ENCODE measurements around the gene DISP3. TPM values are rescaled to one million over a fixed set of nuclear protein-coding genes. Genes with fewer than 3 reads are reported as not detected.

Gene DISP3
- total RNA-seq, 2 experiments from 2014 or later, result 0.97 to 1.7 TPM

GRCh38 chr1:11441211-11441952 is 37.6 kb upstream of the DISP3 start:
- Histone ChIP-seq H3K4me1 (ENCODE audit: insufficient read depth, low read length, poor library complexity, severe bottlenecking) (no peaks in the 10 kb centered on the region), H3K4me2 (ENCODE audit: low read length) (no peak overlapping the region), H4K20me1 (ENCODE audit: insufficient read depth, low read length) (no peaks in the 10 kb centered on the region), H3K27ac (ENCODE audit: low read depth, low read length, poor library complexity, severe bottlenecking) (no peak overlapping the region), H3K36me3 (ENCODE audit: insufficient read depth, low read length) (no peaks in the 10 kb centered on the region), H3K9me3 (ENCODE audit: low read length) (no peaks in the 10 kb centered on the region), H3K4me3 (ENCODE audit: low read depth, low read length, poor library complexity, severe bottlenecking) (no peak overlapping the region), H2AFZ (ENCODE audit: low read length) (no peak overlapping the region), H3K79me2 (ENCODE audit: insufficient read depth, low read depth, low read length) (no peaks in the 10 kb centered on the region), H3K9me2 (ENCODE audit: insufficient read depth, low read length) (no peaks in the 10 kb centered on the region)
- intact Hi-C loops (cut with micrococcal nuclease; ENCODE audit: unreplicated experiment), result no loop called here
- DNase-seq (ENCODE audit: low spot score), result no peak
- POLR2A ChIA-PET, result no interaction called here
- CTCF ChIA-PET (ENCODE audit: unreplicated experiment), result no interaction called here
- TF ChIP-seq EZH2phosphoT487 (IDR thresholded peaks at IDR 0.05; ENCODE audit: borderline replicate concordance, low read depth, low read length) (no peak), CTCF (conservative IDR thresholded peaks at IDR 0.05; ENCODE audit: low read length) (no peak)
- BruUV-seq (replicated peaks), result no TSS peak

- ChIA-PET POLR2A (interaction anchor here (0.6 kb wide), 1 partner anchor 1216 kb away, joined by 3 read pairs; no protein-coding TSS in a partner anchor), CTCF (ENCODE audit: unreplicated experiment) (no interaction called here)
- Histone ChIP-seq H3K9me3 (ENCODE audit: low read length) (no peaks in the 10 kb centered on the region), H3K4me1 (ENCODE audit: insufficient read depth, low read length, poor library complexity, severe bottlenecking) (no peaks in the 10 kb centered on the region), H3K27ac (ENCODE audit: low read depth, low read length, poor library complexity, severe bottlenecking) (no peak overlapping the region), H3K9me2 (ENCODE audit: insufficient read depth, low read length) (no peaks in the 10 kb centered on the region), H3K4me2 (ENCODE audit: low read length) (no peak overlapping the region), H3K79me2 (ENCODE audit: insufficient read depth, low read depth, low read length) (no peaks in the 10 kb centered on the region), H4K20me1 (ENCODE audit: insufficient read depth, low read length) (no peaks in the 10 kb centered on the region), H3K4me3 (ENCODE audit: low read depth, low read length, poor library complexity, severe bottlenecking) (no peak overlapping the region), H2AFZ (ENCODE audit: low read length) (no peak overlapping the region), H3K36me3 (ENCODE audit: insufficient read depth, low read length) (no peaks in the 10 kb centered on the region)
- no TSS peak for BruUV-seq (replicated peaks)
- TF ChIP-seq EZH2phosphoT487 (IDR thresholded peaks at IDR 0.05; ENCODE audit: borderline replicate concordance, low read depth, low read length) (no peak), CTCF (conservative IDR thresholded peaks at IDR 0.05; ENCODE audit: low read length) (no peak)
- no peak for DNase-seq (ENCODE audit: low spot score)
- intact Hi-C loops (cut with micrococcal nuclease; ENCODE audit: unreplicated experiment), result no loop called here
Measured at GRCh38 chr1:11443043-11443442, 35.9 kb upstream of the DISP3 start.

GRCh38 chr1:11443961-11444658 is 34.8 kb upstream of the DISP3 start:
- Histone ChIP-seq H3K27ac (ENCODE audit: low read depth, low read length, poor library complexity, severe bottlenecking) (no peak overlapping the region), H3K36me3 (ENCODE audit: insufficient read depth, low read length) (no peaks in the 10 kb centered on the region), H3K4me3 (ENCODE audit: low read depth, low read length, poor library complexity, severe bottlenecking) (no peak overlapping the region), H2AFZ (ENCODE audit: low read length) (no peak overlapping the region), H3K4me1 (ENCODE audit: insufficient read depth, low read length, poor library complexity, severe bottlenecking) (no peaks in the 10 kb centered on the region), H4K20me1 (ENCODE audit: insufficient read depth, low read length) (no peaks in the 10 kb centered on the region), H3K79me2 (ENCODE audit: insufficient read depth, low read depth, low read length) (no peaks in the 10 kb centered on the region), H3K4me2 (ENCODE audit: low read length) (no peak overlapping the region), H3K9me2 (ENCODE audit: insufficient read depth, low read length) (no peaks in the 10 kb centered on the region), H3K9me3 (ENCODE audit: low read length) (no peaks in the 10 kb centered on the region)
- intact Hi-C loops (cut with micrococcal nuclease; ENCODE audit: unreplicated experiment), result no loop called here
- TF ChIP-seq CTCF (conservative IDR thresholded peaks at IDR 0.05; ENCODE audit: low read length), result no peak
- no peak for TF ChIP-seq EZH2phosphoT487 (IDR thresholded peaks at IDR 0.05; ENCODE audit: borderline replicate concordance, low read depth, low read length)
- no TSS peak for BruUV-seq (replicated peaks)
- POLR2A ChIA-PET, result no interaction called here
- no peak for DNase-seq (ENCODE audit: low spot score)
- CTCF ChIA-PET (ENCODE audit: unreplicated experiment), result no interaction called here
